Keratinocyte (primary cell): ENCODE measurements around the gene BHMT2.

Experiments used
- EZH2 ChIP-seq: IDR thresholded peaks from one replicate; pipeline ENCODE4 v1.6.1; 2012; ENCODE audit warnings: inconsistent platforms, mild to moderate bottlenecking, low read length, moderate library complexity
- TF ChIP-seq, protein P1 (sequence below), 3 experiments: IDR thresholded peaks in 1 of 3; conservative IDR thresholded peaks in 1 of 3; optimal IDR thresholded peaks in 1 of 3; 2 replicates in 2 of 3; 3 replicates in 1 of 3; pipeline versions ENCODE3 to v1.5.1; 2011; ENCODE audit warnings: low read length in 3 of 3, mild to moderate bottlenecking in 3 of 3, moderate library complexity in 2 of 3, control low read depth in 1 of 3, inconsistent platforms in 1 of 3; ENCODE audit not compliant: insufficient read depth in 2 of 3; ENCODE audit errors: extremely low read depth in 1 of 3

DNA sequence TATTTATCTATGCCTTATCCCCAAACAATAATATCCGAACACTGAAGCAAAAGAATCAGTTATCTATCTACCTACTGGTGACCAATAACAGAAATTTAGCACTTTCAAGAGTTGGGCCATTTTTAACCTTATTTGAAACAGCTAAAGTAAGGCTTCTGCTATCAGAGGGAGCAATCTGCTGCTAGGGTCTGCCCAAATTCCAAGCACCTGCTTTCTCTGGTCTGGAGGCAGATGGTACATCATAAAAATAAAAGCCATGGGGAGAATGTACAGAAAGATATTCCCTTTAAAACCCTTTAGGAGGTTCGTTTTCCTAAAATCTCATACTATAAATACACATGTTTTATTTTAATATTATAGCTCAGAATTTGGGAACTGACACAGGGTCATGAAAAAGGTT, 46.8 kb upstream of the BHMT2 start:
- TF ChIP-seq, protein P1, sequence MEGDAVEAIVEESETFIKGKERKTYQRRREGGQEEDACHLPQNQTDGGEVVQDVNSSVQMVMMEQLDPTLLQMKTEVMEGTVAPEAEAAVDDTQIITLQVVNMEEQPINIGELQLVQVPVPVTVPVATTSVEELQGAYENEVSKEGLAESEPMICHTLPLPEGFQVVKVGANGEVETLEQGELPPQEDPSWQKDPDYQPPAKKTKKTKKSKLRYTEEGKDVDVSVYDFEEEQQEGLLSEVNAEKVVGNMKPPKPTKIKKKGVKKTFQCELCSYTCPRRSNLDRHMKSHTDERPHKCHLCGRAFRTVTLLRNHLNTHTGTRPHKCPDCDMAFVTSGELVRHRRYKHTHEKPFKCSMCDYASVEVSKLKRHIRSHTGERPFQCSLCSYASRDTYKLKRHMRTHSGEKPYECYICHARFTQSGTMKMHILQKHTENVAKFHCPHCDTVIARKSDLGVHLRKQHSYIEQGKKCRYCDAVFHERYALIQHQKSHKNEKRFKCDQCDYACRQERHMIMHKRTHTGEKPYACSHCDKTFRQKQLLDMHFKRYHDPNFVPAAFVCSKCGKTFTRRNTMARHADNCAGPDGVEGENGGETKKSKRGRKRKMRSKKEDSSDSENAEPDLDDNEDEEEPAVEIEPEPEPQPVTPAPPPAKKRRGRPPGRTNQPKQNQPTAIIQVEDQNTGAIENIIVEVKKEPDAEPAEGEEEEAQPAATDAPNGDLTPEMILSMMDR (optimal IDR thresholded peaks at IDR 0.05 in 1 of 3, IDR thresholded peaks at IDR 0.05 in 1 of 3, conservative IDR thresholded peaks at IDR 0.05 in 1 of 3; ENCODE audit: extremely low read depth in 1 of 3, insufficient read depth in 2 of 3, low read length in 3 of 3), result no peak
- TF ChIP-seq EZH2, result no peak
